ENCODE results near the gene PHLPP1. TPM values are rescaled to one million over a fixed set of nuclear protein-coding genes. Genes with fewer than 3 reads are reported as not detected.

Gene PHLPP1
- total and polyA plus RNA-seq, 2 of the 4 experiments (the other 2 are of a cell fraction), result 3.3 to 3.6 TPM

- Histone ChIP-seq H2BK5ac (ENCODE audit: low read depth, low read length, poor library complexity, severe bottlenecking) (no peak overlapping the region), H2BK20ac (ENCODE audit: low read depth, low read length) (no peak overlapping the region), H3K4ac (ENCODE audit: low read depth, low read length) (no peak overlapping the region), H3K56ac (ENCODE audit: extremely low read depth, insufficient read depth, low read length) (no peak overlapping the region), H3K36me3 (ENCODE audit: control insufficient read depth, insufficient read depth, low read length) (no peaks in the 10 kb centered on the region), H3K4me3 (ENCODE audit: insufficient read depth, low read depth, low read length) (no peak overlapping the region), H2BK15ac (ENCODE audit: low read depth, low read length) (no peak overlapping the region), H3K14ac (replicated peaks; ENCODE audit: low read depth, low read length) (peak overlapping the region; percentile 56; the same call in 1 of the 2 replicates), H4K8ac (ENCODE audit: low read depth in 2 of 2, low read length in 2 of 2) (no peak overlapping the region), H2AFZ (replicated peaks; ENCODE audit: low read length, poor library complexity) (no peak overlapping the region), H3K4me2 (ENCODE audit: low read depth, low read length) (no peak overlapping the region), H3K23ac (ENCODE audit: low read depth, low read length) (no peak overlapping the region), H3K27ac (ENCODE audit: insufficient read depth, low read length) (no peak overlapping the region), H3K18ac (ENCODE audit: low read depth, low read length) (no peak overlapping the region), H2AK5ac (ENCODE audit: low read depth, low read length) (no peak overlapping the region), H3K9ac (ENCODE audit: low read depth, low read length) (no peak overlapping the region), H2BK120ac (ENCODE audit: low read depth, low read length) (no peak overlapping the region), H4K5ac (ENCODE audit: low read depth, low read length) (no peak overlapping the region), H4K20me1 (ENCODE audit: insufficient read depth, low read length) (no peaks in the 10 kb centered on the region), H2AK9ac (replicated peaks; ENCODE audit: low read depth, low read length, poor library complexity) (no peak overlapping the region), H3K27me3 (ENCODE audit: control insufficient read depth, insufficient read depth, low read length) (no peaks in the 10 kb centered on the region), H4K91ac (ENCODE audit: insufficient read depth, low read depth, low read length) (no peak overlapping the region), H3K79me1 (ENCODE audit: low read depth in 1 of 2, low read length in 2 of 2) (peaks cover 0 to 8% of the 10 kb centered on the region in 2 experiments; a peak in 2 of 4 replicates), H3K9me3 (ENCODE audit: control insufficient read depth, insufficient read depth, low read length) (no peaks in the 10 kb centered on the region), H3K9me1 (ENCODE audit: insufficient read depth, low read length) (no peaks in the 10 kb centered on the region; the same call in 1 of the 2 replicates), H3K4me1 (ENCODE audit: control insufficient read depth, insufficient read depth, low read length) (no peaks in the 10 kb centered on the region)
- ChIA-PET CTCF (no interaction called here), POLR2A (ENCODE audit: unreplicated experiment) (no interaction called here)
- no CpG with 5 or more reads among the region's 4 CpGs for WGBS, 2 experiments (ENCODE audit: extremely low coverage in 2 of 2, insufficient read length in 1 of 2)
- in situ Hi-C loops (cut with MboI; ENCODE audit: low sequenced_read_pairs) (no loop called here), intact Hi-C loops (cut with micrococcal nuclease) (no loop called here), dilution Hi-C loops (cut with HindIII; ENCODE audit: low sequenced_read_pairs, unreplicated experiment) (no loop called here)
- no peak for DNase-seq
- ATAC-seq (ENCODE audit: low read depth), result no peak
- TF ChIP-seq FOS (IDR thresholded peaks at IDR 0.05; ENCODE audit: low read depth, low read length) (no peak), NFE2L2 (IDR thresholded peaks at IDR 0.05; ENCODE audit: low read depth, low read length) (no peak), RCOR1 (IDR thresholded peaks at IDR 0.05; ENCODE audit: insufficient replicate concordance, low read length) (no peak), RFX5 (IDR thresholded peaks at IDR 0.05; ENCODE audit: low read depth, low read length) (no peak)
- no TSS peak for BruUV-seq (replicated peaks)
Measured at GRCh38 chr18:62847081-62847480, 131.7 kb downstream of the PHLPP1 start.

Measured in IMR-90 (cell line).